ENCODE data around the gene WFIKKN2. TPM values are rescaled to one million over a fixed set of nuclear protein-coding genes. Genes with fewer than 3 reads are reported as not detected.
A peak's percentile ranks its signal among the peaks of the same experiment; 100 is the strongest.

WFIKKN2 gene
- total RNA-seq, 1 experiment from 2014 or later, result not detected

GRCh38 chr17:50842506-50843149, 7.2 kb downstream of the WFIKKN2 start:
- POLR2A ChIA-PET (ENCODE audit: unreplicated experiment), result no interaction called here
- Histone ChIP-seq H3K27me3 (ENCODE audit: low read length) (no peaks in the 10 kb centered on the region), H3K4me1 (ENCODE audit: insufficient read depth, low read length) (peaks cover 15% of the 10 kb centered on the region; the same call in 1 of the 2 replicates), H3K9me2 (replicated peaks; ENCODE audit: low read length) (no peaks in the 10 kb centered on the region), H3K4me3 (ENCODE audit: low read length) (no peak overlapping the region), H3K4me2 (ENCODE audit: low read length) (no peak overlapping the region), H4K20me1 (ENCODE audit: low read length) (no peaks in the 10 kb centered on the region), H3K9me3 (ENCODE audit: low read length) (no peaks in the 10 kb centered on the region), H3K36me3 (ENCODE audit: low read depth, low read length) (no peaks in the 10 kb centered on the region), H3F3A (ENCODE audit: low read length, unreplicated experiment) (no peaks in the 10 kb centered on the region), H3K9ac (ENCODE audit: low read length) (no peak overlapping the region), H3K79me2 (ENCODE audit: low read length) (no peaks in the 10 kb centered on the region), H3K27ac (ENCODE audit: low read length) (no peak overlapping the region), H2AFZ (ENCODE audit: low read length) (0 out of 2 replicates have a peak overlapping the region, but pooled peaks have one; percentile 71)
- intact Hi-C loops (cut with micrococcal nuclease), result loop anchor here (1.0 to 5.0 kb wide), 3 partner anchors 59 to 360 kb away; no protein-coding TSS in a partner anchor
- DNase-seq (no peak), ATAC-seq (peak; percentile 16)
- CTCF ChIA-PET, result interaction anchor here (1.2 kb wide), 2 partner anchors 25 to 60 kb away, joined by 3 to 23 read pairs; no protein-coding TSS in a partner anchor
- no TSS peak for BruUV-seq (replicated peaks)
- TF ChIP-seq CTCF (conservative IDR thresholded peaks at IDR 0.05; ENCODE audit: low read depth, low read length), result no peak
- TF ChIP-seq EZH2phosphoT487 (IDR thresholded peaks at IDR 0.05; ENCODE audit: borderline replicate concordance, low read length), result no peak
- no peak for TF ChIP-seq EZH2 (IDR thresholded peaks at IDR 0.05; ENCODE audit: low read length, unreplicated experiment)

- TF ChIP-seq CTCF (conservative IDR thresholded peaks at IDR 0.05; ENCODE audit: low read depth, low read length) (no peak), EZH2phosphoT487 (IDR thresholded peaks at IDR 0.05; ENCODE audit: borderline replicate concordance, low read length) (no peak), EZH2 (IDR thresholded peaks at IDR 0.05; ENCODE audit: low read length, unreplicated experiment) (no peak)
- DNase-seq (no peak), ATAC-seq (no peak)
- H3K4me3 ChIP-seq (ENCODE audit: low read length), result no peak overlapping the region
- intact Hi-C loops (cut with micrococcal nuclease), result loop anchor here (5.0 kb wide), 2 partner anchors 146 to 361 kb away; no protein-coding TSS in a partner anchor
- no peaks in the 10 kb centered on the region for H4K20me1 ChIP-seq (ENCODE audit: low read length)
- H3K27ac ChIP-seq (ENCODE audit: low read length), result no peak overlapping the region
- no peaks in the 10 kb centered on the region for H3K79me2 ChIP-seq (ENCODE audit: low read length)
- no peaks in the 10 kb centered on the region for H3K27me3 ChIP-seq (ENCODE audit: low read length)
- no peak overlapping the region for H2AFZ ChIP-seq (ENCODE audit: low read length)
- ChIA-PET POLR2A (ENCODE audit: unreplicated experiment) (no interaction called here), CTCF (no interaction called here)
- H3K9me3 ChIP-seq (ENCODE audit: low read length), result no peaks in the 10 kb centered on the region
- H3F3A ChIP-seq (ENCODE audit: low read length, unreplicated experiment), result no peaks in the 10 kb centered on the region
- no peaks in the 10 kb centered on the region for H3K36me3 ChIP-seq (ENCODE audit: low read depth, low read length)
- H3K9me2 ChIP-seq (replicated peaks; ENCODE audit: low read length), result no peaks in the 10 kb centered on the region
- peaks cover 15% of the 10 kb centered on the region; the same call in 1 of the 2 replicates for H3K4me1 ChIP-seq (ENCODE audit: insufficient read depth, low read length)
- H3K9ac ChIP-seq (ENCODE audit: low read length), result no peak overlapping the region
- no TSS peak for BruUV-seq (replicated peaks)
- H3K4me2 ChIP-seq (ENCODE audit: low read length), result no peak overlapping the region
These were observed 7.9 kb downstream of the WFIKKN2 start for GRCh38 chr17:50843150-50843905.

Measured in PC-3 (cell line).